MCF 10A (cell line): ENCODE measurements around the gene UGT8. TPM values are rescaled to one million over a fixed set of nuclear protein-coding genes. Genes with fewer than 3 reads are reported as not detected.
A peak's percentile ranks its signal among the peaks of the same experiment; 100 is the strongest.

ENCODE experiments used
- BruUV-seq: library from RNA; stranded (reverse); fragments of 400-500 nt; replicated peaks from 2 replicates; lab custom pipeline; 2021; lab: Mats Ljungman, UMichigan
- CTCF ChIA-PET: fragments of 300-600 bp; sonication (Branson Sonifier 250); formaldehyde crosslinking; extraction: SDS; loops from one replicate; lab custom pipeline; 2021; ENCODE audit warnings: antibody characterized with exemption, inconsistent platforms; lab: Yijun Ruan, JAX
- POLR2A ChIA-PET: fragments of 300-600, 350-650 bp; sonication (Branson Sonifier 250); formaldehyde crosslinking; extraction: SDS; loops from one replicate; lab custom pipeline; 2020; ENCODE audit warnings: antibody characterized with exemption, inconsistent platforms; lab: Yijun Ruan, JAX
- DNase-seq: peaks from one replicate; pipeline ENCODE4 v3.0.0-alpha.2; 2018; ENCODE audit not compliant: unreplicated experiment
- H3K27ac Mint-ChIP-seq: one replicate; pipeline ENCODE4 v1.8.0; 2022; ENCODE audit warnings: mild to moderate bottlenecking, low read depth, mixed read lengths; ENCODE audit not compliant: unreplicated experiment
- H3K27me3 Mint-ChIP-seq: one replicate; pipeline ENCODE4 v1.8.0; 2022; ENCODE audit warnings: mixed read lengths; ENCODE audit not compliant: insufficient read depth, unreplicated experiment
- H3K36me3 Mint-ChIP-seq: one replicate; pipeline ENCODE4 v1.8.0; 2022; ENCODE audit warnings: mild to moderate bottlenecking, moderate library complexity, mixed read lengths; ENCODE audit not compliant: insufficient read depth, unreplicated experiment
- H3K4me1 Mint-ChIP-seq: one replicate; pipeline ENCODE4 v1.8.0; 2022; ENCODE audit warnings: mixed read lengths; ENCODE audit not compliant: insufficient read depth, unreplicated experiment
- H3K4me3 Mint-ChIP-seq: one replicate; pipeline ENCODE4 v1.8.0; 2022; ENCODE audit warnings: mild to moderate bottlenecking, moderate library complexity, mixed read lengths; ENCODE audit not compliant: unreplicated experiment
- H3K9me3 Mint-ChIP-seq: one replicate; pipeline ENCODE4 v1.8.0; 2022; ENCODE audit warnings: mixed read lengths; ENCODE audit not compliant: unreplicated experiment
- CTCF ChIP-seq: fragments of 200-600 bp; IDR thresholded peaks from one replicate; pipeline ENCODE4 v1.8.0; 2022; ENCODE audit warnings: antibody characterized with exemption, mild to moderate bottlenecking; ENCODE audit not compliant: unreplicated experiment
- intact Hi-C: fragments of 100-400 bp; cut with micrococcal nuclease; formaldehyde crosslinking; loops from 2 replicates; pipeline ENCODE4 v1.14.1; 2022
- total RNA-seq: library from RNA; stranded (reverse); gene quantifications from 2 replicates; pipeline ENCODE4 v1.2.3, GENCODE V29; 2022

Gene UGT8
- total RNA-seq, 1 experiment from 2014 or later: 2.6 TPM

- Mint-ChIP-seq H3K27ac (no peak overlapping the region), H3K9me3 (no peaks in the 10 kb centered on the region), H3K27me3 (peaks cover 23% of the 10 kb centered on the region), H3K4me3 (no peak overlapping the region), H3K36me3 (no peaks in the 10 kb centered on the region), H3K4me1 (peaks cover 7% of the 10 kb centered on the region)
- peak; percentile 19 for DNase-seq
- no TSS peak for BruUV-seq
- CTCF ChIA-PET: no interaction called here
- no peak for TF ChIP-seq CTCF
- POLR2A ChIA-PET: interaction anchor here (1.1 to 1.7 kb wide), 3 partner anchors 11 to 55 kb away, joined by 3 to 6 read pairs (median 3); no protein-coding TSS in a partner anchor
- intact Hi-C loops: no loop called here
Observed at GRCh38 chr4:114603497-114603896, 4.9 kb downstream of the UGT8 start.

GRCh38 chr4:114606245-114606644 is 7.6 kb downstream of the UGT8 start:
- no TSS peak for BruUV-seq
- Mint-ChIP-seq H3K36me3 (no peaks in the 10 kb centered on the region), H3K9me3 (no peaks in the 10 kb centered on the region), H3K4me1 (no peaks in the 10 kb centered on the region), H3K27me3 (no peaks in the 10 kb centered on the region), H3K4me3 (no peak overlapping the region), H3K27ac (no peak overlapping the region)
- CTCF ChIA-PET: interaction anchor here (1.5 kb wide), 1 partner anchor 11 kb away, joined by 4 read pairs; no protein-coding TSS in a partner anchor
- no peak for DNase-seq
- no peak for TF ChIP-seq CTCF
- POLR2A ChIA-PET: interaction anchor here (0.7 to 3.5 kb wide), 3 partner anchors 8 to 1195 kb away, joined by 3 to 16 read pairs (median 4); partner anchors contain the start of gene UGT8
- intact Hi-C loops: no loop called here

GRCh38 chr4:114607056-114607455 is 8.4 kb downstream of the UGT8 start:
- no TSS peak for BruUV-seq
- Mint-ChIP-seq H3K27ac (no peak overlapping the region), H3K4me3 (no peak overlapping the region), H3K9me3 (no peaks in the 10 kb centered on the region), H3K36me3 (no peaks in the 10 kb centered on the region), H3K4me1 (no peaks in the 10 kb centered on the region), H3K27me3 (no peaks in the 10 kb centered on the region)
- ChIA-PET CTCF (interaction anchor here (0.6 to 1.2 kb wide), 5 partner anchors 10 to 185 kb away, joined by 3 to 4 read pairs (median 3); no protein-coding TSS in a partner anchor), POLR2A (interaction anchor here (1.0 to 3.5 kb wide), 3 partner anchors 8 to 13 kb away, joined by 3 to 16 read pairs (median 4); partner anchors contain the start of gene UGT8)
- DNase-seq: no peak
- intact Hi-C loops: no loop called here
- no peak for TF ChIP-seq CTCF

GRCh38 chr4:114613560-114613959 is 15.0 kb downstream of the UGT8 start:
- intact Hi-C loops: no loop called here
- TF ChIP-seq CTCF: no peak
- H3K36me3 Mint-ChIP-seq: no peaks in the 10 kb centered on the region
- ChIA-PET POLR2A (interaction anchor here (2.1 kb wide), 1 partner anchor 15 kb away, joined by 13 read pairs; the partner anchor contains the start of gene UGT8), CTCF (interaction anchor here (1.0 to 3.0 kb wide), 3 partner anchors 14 to 45 kb away, joined by 3 to 9 read pairs (median 3); no protein-coding TSS in a partner anchor)
- H3K27ac Mint-ChIP-seq: no peak overlapping the region
- no peak for DNase-seq
- BruUV-seq: no TSS peak
- no peaks in the 10 kb centered on the region for H3K27me3 Mint-ChIP-seq
- H3K4me1 Mint-ChIP-seq: no peaks in the 10 kb centered on the region
- no peak overlapping the region for H3K4me3 Mint-ChIP-seq
- H3K9me3 Mint-ChIP-seq: no peaks in the 10 kb centered on the region
